GM12872 (cell line): Measurements from ENCODE around the gene MYO7A.

ENCODE experiments used
- CTCF ChIP-seq: IDR thresholded peaks from 3 replicates; pipeline ENCODE4 v1.5.1; 2011; ENCODE audit warnings: low read depth, mild to moderate bottlenecking, low read length, moderate library complexity; ENCODE audit not compliant: insufficient read depth

Gene MYO7A

GRCh38 chr11:77233011-77233410 lies 105.0 kb downstream of the MYO7A start:
- no peak for TF ChIP-seq CTCF

GRCh38 chr11:77236901-77237300 lies 108.9 kb downstream of the MYO7A start:
- TF ChIP-seq CTCF, result no peak

- no peak for TF ChIP-seq CTCF
These were observed 116.4 kb downstream of the MYO7A start for GRCh38 chr11:77244277-77245027.

- no peak for TF ChIP-seq CTCF
These were observed 121.4 kb downstream of the MYO7A start for GRCh38 chr11:77249427-77249826.

- TF ChIP-seq CTCF, result no peak
These were observed 123.0 kb downstream of the MYO7A start for GRCh38 chr11:77250881-77251640.

- no peak for TF ChIP-seq CTCF
These were observed 124.7 kb downstream of the MYO7A start for GRCh38 chr11:77252555-77253270.

GRCh38 chr11:77253690-77254089 lies 125.6 kb downstream of the MYO7A start:
- TF ChIP-seq CTCF, result no peak
